HepG2 (cell line): ENCODE data around the gene PTPN13. TPM values are rescaled to one million over a fixed set of nuclear protein-coding genes. Genes with fewer than 3 reads are reported as not detected.

ENCODE experiments used
- ATAC-seq: fragments of 200-7000 bp; cut with Tn5 transposase; 3 replicates; pipeline ENCODE4 v1.9.1; 2020; ENCODE audit warnings: mild to moderate bottlenecking, moderate library complexity
- BruUV-seq: library from RNA; stranded (reverse); fragments of 400-500 nt; replicated peaks from 2 replicates; lab custom pipeline; 2021; lab: Mats Ljungman, UMichigan
- CTCF ChIA-PET: fragments of 300-600 bp; formaldehyde crosslinking; extraction: SDS; loops from one replicate; lab custom pipeline; 2021; ENCODE audit warnings: low total read pairs, inconsistent platforms, low intra/inter-chr PET ratio; lab: Yijun Ruan, JAX
- POLR2A ChIA-PET: fragments of 350-600 bp; sonication (Branson Sonifier 250); formaldehyde crosslinking; loops from one replicate; lab custom pipeline; 2020; ENCODE audit warnings: antibody characterized with exemption, inconsistent platforms; lab: Yijun Ruan, JAX
- DNase-seq: peaks from one replicate; pipeline ENCODE4 v3.0.0-alpha.2; 2015; ENCODE audit warnings: low spot score
- FAIRE-seq: peaks from 3 replicates; lab custom pipeline; 2011; peaks lifted over from hg19 to GRCh38; lab: Jason Lieb, UNC
- H2AFZ ChIP-seq: one replicate; pipeline ENCODE4 v1.6.1; 2011; ENCODE audit warnings: low read length, inconsistent platforms
- H3K27ac ChIP-seq: fragments of 300-600 bp; 3 replicates; pipeline ENCODE4 v1.8.0; 2011; ENCODE audit warnings: mixed run types, mild to moderate bottlenecking, mixed read lengths, low read length, inconsistent platforms; ENCODE audit not compliant: insufficient read depth; ENCODE audit errors: extremely low read length
- H3K27me3 ChIP-seq, 2 experiments: fragments of 200-600 bp in 1 of 2; 2 replicates in 1 of 2; 3 replicates in 1 of 2; pipeline versions ENCODE4 v1.6.0 to v1.8.0; 2011; ENCODE audit warnings: low read length in 2 of 2, mild to moderate bottlenecking in 2 of 2, moderate library complexity in 2 of 2, inconsistent platforms in 1 of 2; ENCODE audit not compliant: insufficient read depth in 2 of 2, control insufficient read depth in 1 of 2
- H3K36me3 ChIP-seq, 2 experiments: fragments of 200-600 bp in 1 of 2; replicated peaks in 1 of 2; 2 replicates in 1 of 2; 3 replicates in 1 of 2; pipeline versions ENCODE4 v1.5.1 to v1.8.0; 2011; ENCODE audit warnings: low read length in 2 of 2, inconsistent platforms in 1 of 2; ENCODE audit not compliant: insufficient read depth in 2 of 2, control insufficient read depth in 1 of 2
- H3K4me1 ChIP-seq: 2 replicates; pipeline ENCODE4 v1.5.1; 2012; ENCODE audit warnings: low read length, inconsistent platforms; ENCODE audit not compliant: insufficient read depth
- H3K4me2 ChIP-seq: 2 replicates; pipeline ENCODE4 v1.6.0; 2011; ENCODE audit warnings: low read depth, low read length, inconsistent platforms
- H3K4me3 ChIP-seq, 3 experiments: fragments of 200-600 bp in 1 of 3; sonication (generic), shearing (Covaris generic) in 1 of 3; replicated peaks in 1 of 3; 2 replicates each; pipeline ENCODE4 v1.5.1; 2011 to 2016; ENCODE audit warnings: low read length in 3 of 3, inconsistent platforms in 2 of 3, low read depth in 2 of 3, mild to moderate bottlenecking in 2 of 3, control low read depth in 1 of 3, mixed read lengths in 1 of 3; ENCODE audit not compliant: insufficient read depth in 1 of 3
- H3K79me2 ChIP-seq: one replicate; pipeline ENCODE4 v1.6.1; 2011; ENCODE audit warnings: low read length, inconsistent platforms; ENCODE audit not compliant: insufficient read depth
- H3K9ac ChIP-seq: 2 replicates; pipeline ENCODE4 v1.6.0; 2011; ENCODE audit warnings: mild to moderate bottlenecking, low read depth, low read length, inconsistent platforms; ENCODE audit not compliant: insufficient read depth
- H3K9me3 ChIP-seq: 2 replicates; pipeline ENCODE4 v1.5.1; 2012; ENCODE audit warnings: mild to moderate bottlenecking, low read length
- H4K20me1 ChIP-seq: 2 replicates; pipeline ENCODE4 v1.6.0; 2011; ENCODE audit warnings: inconsistent platforms, mild to moderate bottlenecking, low read length, moderate library complexity; ENCODE audit not compliant: insufficient read depth
- FOXP1 ChIP-seq, 2 experiments: fragments of 450-650 bp in 1 of 2; IDR thresholded peaks; 2 replicates each; pipeline ENCODE4 v1.6.1; 2017 to 2018; ENCODE audit warnings: antibody characterized with exemption in 1 of 2
- GATAD1 ChIP-seq: IDR thresholded peaks from 2 replicates; pipeline ENCODE4 v1.6.1; 2016; ENCODE audit warnings: missing genetic modification reagents, missing compliant biosample characterization
- PLRG1 ChIP-seq: fragments of 450-650 bp; conservative IDR thresholded peaks from 2 replicates; pipeline ENCODE4 v1.6.1; 2016
- SMAD3 ChIP-seq: sonication (generic); formaldehyde crosslinking; IDR thresholded peaks from 2 replicates; pipeline ENCODE4 v1.4.0; 2020; ENCODE audit warnings: missing genetic modification reagents
- SP4 ChIP-seq: sonication (generic); formaldehyde crosslinking; IDR thresholded peaks from 2 replicates; pipeline ENCODE4 v1.8.1; 2023; ENCODE audit warnings: mild to moderate bottlenecking, missing genetic modification reagents
- SRSF4 ChIP-seq: fragments of 200-400 bp; formaldehyde crosslinking; IDR thresholded peaks from one replicate; pipeline ENCODE4 v1.6.1; 2018; ENCODE audit warnings: mild to moderate bottlenecking, low read depth, low read length, moderate library complexity; ENCODE audit not compliant: poor library complexity, severe bottlenecking
- ZNF180 ChIP-seq: sonication (generic); formaldehyde crosslinking; IDR thresholded peaks from 2 replicates; pipeline ENCODE4 v1.4.0; 2020; ENCODE audit warnings: low read depth, missing genetic modification reagents, borderline replicate concordance
- ZNF567 ChIP-seq: sonication (generic); formaldehyde crosslinking; IDR thresholded peaks from 2 replicates; pipeline ENCODE4 v1.8.1; 2023; ENCODE audit warnings: mild to moderate bottlenecking, missing genetic modification reagents, borderline replicate concordance
- WGBS: methylation state at CpG from one replicate; pipeline ENCODE4 v1.1.6; 2017; ENCODE audit warnings: low lambda C conversion rate; 5-methylcytosine and 5-hydroxymethylcytosine counted together
- in situ Hi-C: cut with HindIII; loops from 2 replicates; pipeline ENCODE4 v1.10.0; 2017; ENCODE audit warnings: low pct_unique_long_range_greater_than_20kb; ENCODE audit not compliant: extremely low pct_ligation_motif_present
- intact Hi-C: fragments of 100-400 bp; cut with micrococcal nuclease; formaldehyde crosslinking; loops from one replicate; pipeline ENCODE4 v1.10.0; 2022; ENCODE audit not compliant: unreplicated experiment
- polyA plus RNA-seq, 8 experiments: library from polyadenylated mRNA; depleted of rRNA in 3 of 8; stranded (reverse) in 7 of 8; unstranded in 1 of 8; fragments of >200 nt; fragmentation: Illumina TruSeq in 4 of 8; extraction: Trizol in 4 of 8; gene quantifications; 2 replicates each; pipeline versions ENCODE4 v1.2.1 to v1.2.3, GENCODE V29; 2011 to 2016; ENCODE audit warnings: low read depth in 4 of 8, missing spikeins in 1 of 8, mixed read lengths in 1 of 8; ENCODE audit not compliant: insufficient read depth in 1 of 8
- total RNA-seq, 5 experiments: library from RNA; depleted of rRNA; stranded (reverse); fragments of >200 nt; fragmentation: Illumina TruSeq; extraction: Trizol; gene quantifications; 2 replicates each; pipeline ENCODE4 v1.2.3, GENCODE V29; 2016; ENCODE audit warnings: low read depth in 1 of 5
- TF ChIP-seq, protein P1 (sequence below): sonication (generic); formaldehyde crosslinking; conservative IDR thresholded peaks from 2 replicates; pipeline ENCODE4 v1.4.0; 2020; ENCODE audit warnings: missing genetic modification reagents
- TF ChIP-seq, protein P2 (sequence below): sonication (generic); formaldehyde crosslinking; IDR thresholded peaks from 2 replicates; pipeline ENCODE4 v1.4.0; 2020; ENCODE audit warnings: missing genetic modification reagents

Gene PTPN13
- total and polyA plus RNA-seq, 2 of the 13 experiments (the other 11 are each of a cell fraction or from before 2014, with no cell fraction given): not detected

DNA sequence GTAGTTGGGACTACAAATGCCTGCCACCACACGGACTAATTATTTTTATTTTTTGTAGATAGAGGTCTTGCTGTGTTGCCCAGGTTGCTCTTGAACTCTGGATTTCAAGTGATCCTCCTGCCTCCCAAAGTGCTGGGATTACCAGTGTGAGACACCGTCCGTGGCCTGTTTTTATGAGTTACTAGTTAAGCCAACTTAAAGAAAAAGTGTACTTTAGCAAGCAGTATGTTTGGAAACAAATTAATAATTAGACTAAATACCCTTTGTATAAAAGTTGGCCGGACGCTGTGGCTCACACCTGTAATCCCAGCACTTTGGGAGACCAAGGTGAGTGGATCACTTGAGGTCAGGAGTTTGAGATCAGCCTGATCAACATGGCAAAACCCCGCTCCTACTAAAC is 14.2 kb upstream of the PTPN13 start:
- no peak for FAIRE-seq
- BruUV-seq: no TSS peak

More for the DNA sequence above, 14.2 kb upstream of the PTPN13 start:
- H3K9me3 ChIP-seq: no peaks in the 10 kb centered on the region
- H3K9ac ChIP-seq: no peak overlapping the region
- no peak overlapping the region for H3K4me2 ChIP-seq
- intact Hi-C loops: no loop called here
- 0% methylated on average over 6 of the region's 6 CpGs for WGBS
- in situ Hi-C loops: no loop called here
- no peaks in the 10 kb centered on the region for H4K20me1 ChIP-seq
- DNase-seq (no peak), ATAC-seq (no peak)
- ChIA-PET CTCF (no interaction called here), POLR2A (no interaction called here)
- TF ChIP-seq FOXP1 (IDR thresholded peaks at IDR 0.05): no peak
- no peak for TF ChIP-seq FOXP1 (CRISPR knock-in tag; IDR thresholded peaks at IDR 0.05)
- TF ChIP-seq SMAD3 (CRISPR knock-in tag): no peak
- TF ChIP-seq GATAD1 (CRISPR knock-in tag): no peak
- no peak for TF ChIP-seq SRSF4
- TF ChIP-seq, protein P1, sequence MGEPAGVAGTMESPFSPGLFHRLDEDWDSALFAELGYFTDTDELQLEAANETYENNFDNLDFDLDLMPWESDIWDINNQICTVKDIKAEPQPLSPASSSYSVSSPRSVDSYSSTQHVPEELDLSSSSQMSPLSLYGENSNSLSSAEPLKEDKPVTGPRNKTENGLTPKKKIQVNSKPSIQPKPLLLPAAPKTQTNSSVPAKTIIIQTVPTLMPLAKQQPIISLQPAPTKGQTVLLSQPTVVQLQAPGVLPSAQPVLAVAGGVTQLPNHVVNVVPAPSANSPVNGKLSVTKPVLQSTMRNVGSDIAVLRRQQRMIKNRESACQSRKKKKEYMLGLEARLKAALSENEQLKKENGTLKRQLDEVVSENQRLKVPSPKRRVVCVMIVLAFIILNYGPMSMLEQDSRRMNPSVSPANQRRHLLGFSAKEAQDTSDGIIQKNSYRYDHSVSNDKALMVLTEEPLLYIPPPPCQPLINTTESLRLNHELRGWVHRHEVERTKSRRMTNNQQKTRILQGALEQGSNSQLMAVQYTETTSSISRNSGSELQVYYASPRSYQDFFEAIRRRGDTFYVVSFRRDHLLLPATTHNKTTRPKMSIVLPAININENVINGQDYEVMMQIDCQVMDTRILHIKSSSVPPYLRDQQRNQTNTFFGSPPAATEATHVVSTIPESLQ (CRISPR knock-in tag): no peak
- no peak for TF ChIP-seq ZNF567
- TF ChIP-seq PLRG1: no peak
- no peak for TF ChIP-seq SP4 (CRISPR knock-in tag)
- TF ChIP-seq ZNF180 (CRISPR knock-in tag): no peak
- TF ChIP-seq, protein P2, sequence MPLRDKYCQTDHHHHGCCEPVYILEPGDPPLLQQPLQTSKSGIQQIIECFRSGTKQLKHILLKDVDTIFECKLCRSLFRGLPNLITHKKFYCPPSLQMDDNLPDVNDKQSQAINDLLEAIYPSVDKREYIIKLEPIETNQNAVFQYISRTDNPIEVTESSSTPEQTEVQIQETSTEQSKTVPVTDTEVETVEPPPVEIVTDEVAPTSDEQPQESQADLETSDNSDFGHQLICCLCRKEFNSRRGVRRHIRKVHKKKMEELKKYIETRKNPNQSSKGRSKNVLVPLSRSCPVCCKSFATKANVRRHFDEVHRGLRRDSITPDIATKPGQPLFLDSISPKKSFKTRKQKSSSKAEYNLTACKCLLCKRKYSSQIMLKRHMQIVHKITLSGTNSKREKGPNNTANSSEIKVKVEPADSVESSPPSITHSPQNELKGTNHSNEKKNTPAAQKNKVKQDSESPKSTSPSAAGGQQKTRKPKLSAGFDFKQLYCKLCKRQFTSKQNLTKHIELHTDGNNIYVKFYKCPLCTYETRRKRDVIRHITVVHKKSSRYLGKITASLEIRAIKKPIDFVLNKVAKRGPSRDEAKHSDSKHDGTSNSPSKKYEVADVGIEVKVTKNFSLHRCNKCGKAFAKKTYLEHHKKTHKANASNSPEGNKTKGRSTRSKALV: no peak
- H3K79me2 ChIP-seq: no peaks in the 10 kb centered on the region
- no peak overlapping the region for H3K4me3 ChIP-seq
- no peaks in the 10 kb centered on the region for H3K4me1 ChIP-seq
- H3K36me3 ChIP-seq: no peaks in the 10 kb centered on the region
- H3K27ac ChIP-seq: no peak overlapping the region
- no peaks in the 10 kb centered on the region for H3K27me3 ChIP-seq
- H2AFZ ChIP-seq: no peak overlapping the region
